Measurements from ENCODE around the gene ENOX1. TPM values are rescaled to one million over a fixed set of nuclear protein-coding genes. Genes with fewer than 3 reads are reported as not detected.

ENOX1 gene
- total RNA-seq, 1 experiment from 2014 or later = 0.26 TPM

- TF ChIP-seq GRHL2 (CRISPR knock-in tag; IDR thresholded peaks at IDR 0.05; ENCODE audit: insufficient replicate concordance, severe bottlenecking) = no peak
- TF ChIP-seq CDX4 (CRISPR knock-in tag; IDR thresholded peaks at IDR 0.05; ENCODE audit: borderline replicate concordance) = no peak
- TF ChIP-seq NFE2L1 (CRISPR knock-in tag; IDR thresholded peaks at IDR 0.05) = no peak
Measured at GRCh38 chr13:43782686-43783085, 4.1 kb downstream of the ENOX1 start (continued).

GRCh38 chr13:43780666-43781065 lies 6.1 kb downstream of the ENOX1 start:
- H3K27me3 Mint-ChIP-seq (ENCODE audit: low read depth) = peaks cover 91% of the 10 kb centered on the region
- POLR2A ChIA-PET = no interaction called here
- H3K4me3 Mint-ChIP-seq = no peak overlapping the region
- CTCF ChIA-PET = no interaction called here
- ATAC-seq (peak; percentile 83), DNase-seq (ENCODE audit: low spot score) (no peak)
- no peaks in the 10 kb centered on the region for H3K9me3 Mint-ChIP-seq
- no peak overlapping the region for H3K27ac Mint-ChIP-seq
- H3K4me1 Mint-ChIP-seq = peaks cover 16% of the 10 kb centered on the region
- TF ChIP-seq IRF2 (CRISPR knock-in tag; IDR thresholded peaks at IDR 0.05; ENCODE audit: borderline replicate concordance, low read depth) (no peak), NR2C2 (CRISPR knock-in tag; IDR thresholded peaks at IDR 0.05) (no peak), ELF4 (CRISPR knock-in tag; IDR thresholded peaks at IDR 0.05; ENCODE audit: low read depth) (no peak), IRF1 (CRISPR knock-in tag; IDR thresholded peaks at IDR 0.05) (no peak), ZNF532 (CRISPR knock-in tag; IDR thresholded peaks at IDR 0.05; ENCODE audit: borderline replicate concordance) (no peak), ZNF219 (CRISPR knock-in tag; IDR thresholded peaks at IDR 0.05; ENCODE audit: borderline replicate concordance) (no peak), ZBTB43 (CRISPR knock-in tag; IDR thresholded peaks at IDR 0.05) (no peak), FOXJ3 (CRISPR knock-in tag; IDR thresholded peaks at IDR 0.05; ENCODE audit: borderline replicate concordance) (no peak), ETV6 (CRISPR knock-in tag; IDR thresholded peaks at IDR 0.05) (no peak), SMAD3 (CRISPR knock-in tag; IDR thresholded peaks at IDR 0.05; ENCODE audit: borderline replicate concordance) (no peak), ZNF671 (CRISPR knock-in tag; IDR thresholded peaks at IDR 0.05) (no peak), TP53 (CRISPR knock-in tag; IDR thresholded peaks at IDR 0.05) (no peak), ZNF281 (CRISPR knock-in tag; IDR thresholded peaks at IDR 0.05) (no peak), CTCF (IDR thresholded peaks at IDR 0.05) (no peak)
- H3K36me3 Mint-ChIP-seq = no peaks in the 10 kb centered on the region
